ENCODE data around the gene KRTAP5-11.

The KRTAP5-11 gene

DNA sequence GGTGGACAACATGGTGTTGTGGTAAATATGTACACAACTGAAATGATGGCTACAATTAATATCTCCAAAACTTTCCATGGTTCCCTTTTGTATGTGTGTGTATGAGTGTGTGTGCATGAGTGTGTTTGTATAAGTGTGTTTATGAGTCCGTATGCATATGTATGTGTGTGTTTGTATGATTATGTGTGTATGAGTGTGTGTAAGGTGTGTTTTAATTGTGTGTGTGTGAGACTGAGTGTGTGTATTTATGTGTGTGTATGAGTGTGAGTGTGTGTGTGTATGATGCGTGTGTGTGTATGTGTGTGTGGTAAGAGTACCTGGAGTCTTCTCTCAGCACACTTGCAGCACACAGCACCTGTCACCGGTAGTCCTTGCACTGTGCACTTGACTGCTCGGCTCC lies 26.7 kb downstream of the KRTAP5-11 start:
- H3K4me1 ChIP-seq (ENCODE audit: insufficient read depth, low read length, severe bottlenecking), result no peaks in the 10 kb centered on the region
- no peaks in the 10 kb centered on the region for H3K9me2 ChIP-seq (ENCODE audit: low read depth, low read length)
- no peaks in the 10 kb centered on the region for H3K79me2 ChIP-seq (ENCODE audit: insufficient read depth, low read length)
- H3K27me3 ChIP-seq (ENCODE audit: insufficient read depth, low read length), result no peaks in the 10 kb centered on the region
- TF ChIP-seq, protein P1, sequence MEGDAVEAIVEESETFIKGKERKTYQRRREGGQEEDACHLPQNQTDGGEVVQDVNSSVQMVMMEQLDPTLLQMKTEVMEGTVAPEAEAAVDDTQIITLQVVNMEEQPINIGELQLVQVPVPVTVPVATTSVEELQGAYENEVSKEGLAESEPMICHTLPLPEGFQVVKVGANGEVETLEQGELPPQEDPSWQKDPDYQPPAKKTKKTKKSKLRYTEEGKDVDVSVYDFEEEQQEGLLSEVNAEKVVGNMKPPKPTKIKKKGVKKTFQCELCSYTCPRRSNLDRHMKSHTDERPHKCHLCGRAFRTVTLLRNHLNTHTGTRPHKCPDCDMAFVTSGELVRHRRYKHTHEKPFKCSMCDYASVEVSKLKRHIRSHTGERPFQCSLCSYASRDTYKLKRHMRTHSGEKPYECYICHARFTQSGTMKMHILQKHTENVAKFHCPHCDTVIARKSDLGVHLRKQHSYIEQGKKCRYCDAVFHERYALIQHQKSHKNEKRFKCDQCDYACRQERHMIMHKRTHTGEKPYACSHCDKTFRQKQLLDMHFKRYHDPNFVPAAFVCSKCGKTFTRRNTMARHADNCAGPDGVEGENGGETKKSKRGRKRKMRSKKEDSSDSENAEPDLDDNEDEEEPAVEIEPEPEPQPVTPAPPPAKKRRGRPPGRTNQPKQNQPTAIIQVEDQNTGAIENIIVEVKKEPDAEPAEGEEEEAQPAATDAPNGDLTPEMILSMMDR (IDR thresholded peaks at IDR 0.05; ENCODE audit: low read length), result no peak
- TF ChIP-seq EZH2 (IDR thresholded peaks at IDR 0.05; ENCODE audit: borderline replicate concordance, low read length), result no peak
- no peaks in the 10 kb centered on the region for H3K9me3 ChIP-seq (ENCODE audit: low read length)
- no peaks in the 10 kb centered on the region for H3F3A ChIP-seq (ENCODE audit: insufficient read depth, low read length)
- H2AFZ ChIP-seq (ENCODE audit: low read length), result no peak overlapping the region
- H3K36me3 ChIP-seq (ENCODE audit: insufficient read depth, low read length), result no peaks in the 10 kb centered on the region
- no peak overlapping the region for H3K4me3 ChIP-seq (ENCODE audit: low read depth, low read length, poor library complexity, severe bottlenecking)
- no peaks in the 10 kb centered on the region for H4K20me1 ChIP-seq (ENCODE audit: insufficient read depth, low read length)
- no peak overlapping the region for H3K4me2 ChIP-seq (ENCODE audit: low read length)
- no peak overlapping the region for H3K9ac ChIP-seq (ENCODE audit: low read length)
- H3K27ac ChIP-seq (ENCODE audit: low read depth, low read length, poor library complexity, severe bottlenecking), result no peak overlapping the region

DNA sequence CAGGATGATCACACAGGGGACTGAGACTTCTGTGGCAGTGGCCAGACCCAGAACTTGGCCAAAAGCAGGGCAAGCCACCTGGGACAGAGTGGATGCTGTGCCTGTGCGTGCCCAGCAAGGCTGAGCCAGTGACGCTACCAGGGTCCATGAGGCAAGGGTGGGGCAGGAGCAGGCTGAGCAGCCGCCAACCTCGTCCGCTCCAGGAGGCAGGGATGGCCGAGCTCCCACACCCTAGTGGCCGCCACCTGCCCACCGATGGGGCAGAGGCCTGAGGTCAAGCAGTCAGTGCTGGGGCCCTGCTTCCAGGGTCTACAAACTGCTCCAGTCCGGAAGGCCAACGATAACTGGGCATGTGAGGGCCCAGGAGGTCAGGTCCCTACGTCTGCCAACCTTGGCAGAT lies 27.2 kb downstream of the KRTAP5-11 start:
- Histone ChIP-seq H3K9me2 (ENCODE audit: low read depth, low read length) (no peaks in the 10 kb centered on the region), H4K20me1 (ENCODE audit: insufficient read depth, low read length) (no peaks in the 10 kb centered on the region), H3K27me3 (ENCODE audit: insufficient read depth, low read length) (no peaks in the 10 kb centered on the region)

DNA sequence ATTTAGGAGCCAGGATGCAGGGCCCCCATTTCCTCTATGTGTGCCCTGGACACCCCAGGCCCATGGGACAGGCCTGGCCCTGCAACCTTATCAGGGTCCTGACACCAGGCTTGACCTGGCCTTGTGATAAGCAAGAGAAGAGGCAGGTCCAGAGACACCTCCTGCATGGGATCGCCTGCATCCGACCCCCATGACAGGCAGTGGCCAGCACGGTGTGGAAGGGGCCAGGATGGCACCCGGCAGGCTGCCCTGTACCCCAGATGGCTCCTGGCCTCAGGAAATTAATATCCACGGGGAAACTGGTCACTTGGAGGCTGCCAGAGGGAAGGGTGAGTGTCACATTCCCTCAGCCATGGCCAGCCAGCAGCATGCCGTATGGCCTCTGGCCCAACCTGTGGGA lies 27.7 kb downstream of the KRTAP5-11 start:
- Histone ChIP-seq H3K79me2 (ENCODE audit: insufficient read depth, low read length) (no peaks in the 10 kb centered on the region), H3K36me3 (ENCODE audit: insufficient read depth, low read length) (no peaks in the 10 kb centered on the region), H3K9ac (ENCODE audit: low read length) (no peak overlapping the region), H3K9me3 (ENCODE audit: low read length) (no peaks in the 10 kb centered on the region), H3F3A (ENCODE audit: insufficient read depth, low read length) (no peaks in the 10 kb centered on the region), H3K27ac (ENCODE audit: low read depth, low read length, poor library complexity, severe bottlenecking) (no peak overlapping the region), H3K27me3 (ENCODE audit: insufficient read depth, low read length) (no peaks in the 10 kb centered on the region; the same call in 1 of the 2 replicates), H3K4me1 (ENCODE audit: insufficient read depth, low read length, severe bottlenecking) (no peaks in the 10 kb centered on the region), H3K4me3 (ENCODE audit: low read depth, low read length, poor library complexity, severe bottlenecking) (no peak overlapping the region), H4K20me1 (ENCODE audit: insufficient read depth, low read length) (no peaks in the 10 kb centered on the region), H3K9me2 (ENCODE audit: low read depth, low read length) (no peaks in the 10 kb centered on the region), H3K4me2 (ENCODE audit: low read length) (no peak overlapping the region), H2AFZ (ENCODE audit: low read length) (no peak overlapping the region)
- TF ChIP-seq EZH2 (IDR thresholded peaks at IDR 0.05; ENCODE audit: borderline replicate concordance, low read length), result no peak
- TF ChIP-seq, protein P1 (IDR thresholded peaks at IDR 0.05; ENCODE audit: low read length), result no peak

More for the DNA sequence above, 27.2 kb downstream of the KRTAP5-11 start:
- Histone ChIP-seq H3F3A (ENCODE audit: insufficient read depth, low read length) (no peaks in the 10 kb centered on the region), H3K27ac (ENCODE audit: low read depth, low read length, poor library complexity, severe bottlenecking) (no peak overlapping the region), H3K4me2 (ENCODE audit: low read length) (no peak overlapping the region), H3K4me1 (ENCODE audit: insufficient read depth, low read length, severe bottlenecking) (no peaks in the 10 kb centered on the region), H2AFZ (ENCODE audit: low read length) (no peak overlapping the region), H3K9ac (ENCODE audit: low read length) (no peak overlapping the region), H3K79me2 (ENCODE audit: insufficient read depth, low read length) (no peaks in the 10 kb centered on the region), H3K9me3 (ENCODE audit: low read length) (no peaks in the 10 kb centered on the region), H3K36me3 (ENCODE audit: insufficient read depth, low read length) (no peaks in the 10 kb centered on the region), H3K4me3 (ENCODE audit: low read depth, low read length, poor library complexity, severe bottlenecking) (no peak overlapping the region)
- TF ChIP-seq, protein P1 (IDR thresholded peaks at IDR 0.05; ENCODE audit: low read length), result no peak
- no peak for TF ChIP-seq EZH2 (IDR thresholded peaks at IDR 0.05; ENCODE audit: borderline replicate concordance, low read length)
